DOHH2 (cell line): Measurements from ENCODE around the gene C4orf36.

ENCODE experiments used
- H3F3A ChIP-seq: fragments of 200-600 bp; sonication (generic), shearing (Covaris generic); 2 replicates; pipeline ENCODE4 v1.6.0; 2016; ENCODE audit warnings: antibody characterized with exemption, mild to moderate bottlenecking; ENCODE audit not compliant: control insufficient read depth, insufficient read depth
- H3K27ac ChIP-seq: fragments of 200-600 bp; sonication (generic); 2 replicates; pipeline ENCODE4 v1.5.1; 2014; ENCODE audit warnings: low read depth, mild to moderate bottlenecking, low read length, moderate library complexity
- H3K27me3 ChIP-seq: fragments of 200-600 bp; sonication (generic); 2 replicates; pipeline ENCODE4 v1.6.1; 2014; ENCODE audit warnings: mild to moderate bottlenecking, low read length, mixed read lengths; ENCODE audit not compliant: control insufficient read depth
- H3K36me3 ChIP-seq: fragments of 200-600 bp; sonication (generic); 2 replicates; pipeline ENCODE4 v1.6.1; 2014; ENCODE audit warnings: mild to moderate bottlenecking, low read length, moderate library complexity, mixed read lengths; ENCODE audit not compliant: control insufficient read depth
- H3K4me1 ChIP-seq: fragments of 200-600 bp; sonication (generic); 2 replicates; pipeline ENCODE4 v1.6.1; 2014; ENCODE audit warnings: mild to moderate bottlenecking, low read length, mixed read lengths; ENCODE audit not compliant: control insufficient read depth
- H3K4me2 ChIP-seq: fragments of 200-600 bp; sonication (generic); 2 replicates; pipeline ENCODE4 v1.6.0; 2014; ENCODE audit warnings: mild to moderate bottlenecking, low read length, moderate library complexity
- H3K4me3 ChIP-seq: fragments of 200-600 bp; sonication (generic); 2 replicates; pipeline ENCODE4 v1.5.1; 2014; ENCODE audit warnings: mild to moderate bottlenecking, low read length, mixed read lengths
- H3K79me2 ChIP-seq: fragments of 200-600 bp; sonication (generic); 2 replicates; pipeline ENCODE4 v1.6.1; 2014; ENCODE audit warnings: mild to moderate bottlenecking, low read length, mixed read lengths; ENCODE audit not compliant: control insufficient read depth
- H3K9me2 ChIP-seq: fragments of 200-600 bp; sonication (generic); replicated peaks from 2 replicates; pipeline ENCODE4 v1.6.1; 2014; ENCODE audit warnings: mild to moderate bottlenecking, low read length, mixed read lengths; ENCODE audit not compliant: control insufficient read depth
- H3K9me3 ChIP-seq: fragments of 200-600 bp; sonication (generic); 2 replicates; pipeline ENCODE4 v1.6.1; 2014; ENCODE audit warnings: antibody characterized with exemption, low read length, mixed read lengths; ENCODE audit not compliant: control insufficient read depth, insufficient read depth
- H4K20me1 ChIP-seq: fragments of 200-600 bp; sonication (generic); 2 replicates; pipeline ENCODE4 v1.6.0; 2014; ENCODE audit warnings: low read depth, mild to moderate bottlenecking, antibody characterized with exemption, low read length, moderate library complexity; ENCODE audit not compliant: control insufficient read depth, insufficient read depth
- CTCF ChIP-seq: fragments of 200-600 bp; sonication (generic); IDR thresholded peaks from one replicate; pipeline ENCODE4 v1.5.1; 2014; ENCODE audit warnings: antibody characterized with exemption, mild to moderate bottlenecking, low read depth, low read length; ENCODE audit not compliant: poor library complexity, severe bottlenecking
- EZH2phosphoT487 ChIP-seq: fragments of 200-600 bp; sonication (generic); IDR thresholded peaks from 2 replicates; pipeline ENCODE4 v1.6.1; 2017; ENCODE audit warnings: borderline replicate concordance, mild to moderate bottlenecking, antibody characterized with exemption, low read length, moderate library complexity, mixed read lengths

C4orf36 gene

DNA sequence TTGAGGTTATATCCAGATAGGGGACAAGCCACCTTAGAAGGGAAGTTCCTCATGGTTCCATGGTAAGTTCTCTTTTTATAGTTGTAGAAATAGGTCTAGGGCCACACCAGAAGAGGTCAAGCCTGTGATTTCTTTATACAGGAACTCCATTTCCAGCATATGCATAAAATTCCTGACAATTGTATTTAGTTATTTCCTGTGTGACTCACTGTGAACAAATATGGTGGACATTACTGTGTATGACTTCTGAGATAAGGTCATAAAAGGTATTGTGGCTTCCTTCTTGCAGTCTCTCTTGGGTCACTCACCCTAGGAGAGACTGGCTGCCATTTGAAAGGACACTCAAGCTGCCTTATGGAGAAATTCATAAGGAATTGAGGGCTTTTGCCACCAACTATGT is 2.2 kb upstream of the C4orf36 start:
- H3K36me3 ChIP-seq: no peaks in the 10 kb centered on the region
- no peaks in the 10 kb centered on the region for H3K79me2 ChIP-seq
- no peaks in the 10 kb centered on the region for H3K9me2 ChIP-seq
- peaks cover 17% of the 10 kb centered on the region for H3K27me3 ChIP-seq
- H3K9me3 ChIP-seq: no peaks in the 10 kb centered on the region
- H3K4me3 ChIP-seq: no peak overlapping the region
- no peak for TF ChIP-seq CTCF
- no peak for TF ChIP-seq EZH2phosphoT487
- H3F3A ChIP-seq: no peaks in the 10 kb centered on the region
- H3K4me2 ChIP-seq: no peak overlapping the region
- H4K20me1 ChIP-seq: no peaks in the 10 kb centered on the region
- H3K27ac ChIP-seq: no peak overlapping the region
- no peaks in the 10 kb centered on the region for H3K4me1 ChIP-seq

GRCh38 chr4:86893136-86893535 is 914 bp upstream of the C4orf36 start:
- Histone ChIP-seq H3K4me3 (no peak overlapping the region), H3F3A (no peaks in the 10 kb centered on the region), H3K79me2 (no peaks in the 10 kb centered on the region), H3K36me3 (no peaks in the 10 kb centered on the region), H3K27me3 (peaks cover 17% of the 10 kb centered on the region), H3K9me3 (no peaks in the 10 kb centered on the region), H3K9me2 (no peaks in the 10 kb centered on the region), H4K20me1 (no peaks in the 10 kb centered on the region), H3K27ac (no peak overlapping the region), H3K4me1 (no peaks in the 10 kb centered on the region), H3K4me2 (no peak overlapping the region)
- TF ChIP-seq EZH2phosphoT487 (no peak), CTCF (no peak)

GRCh38 chr4:86892636-86892960 is 376 bp upstream of the C4orf36 start:
- H3K27me3 ChIP-seq: peaks cover 16% of the 10 kb centered on the region
- no peak for TF ChIP-seq EZH2phosphoT487
- no peak for TF ChIP-seq CTCF
- H3K79me2 ChIP-seq: no peaks in the 10 kb centered on the region
- no peaks in the 10 kb centered on the region for H3K9me2 ChIP-seq
- H3K9me3 ChIP-seq: no peaks in the 10 kb centered on the region
- H3K36me3 ChIP-seq: no peaks in the 10 kb centered on the region
- H3K4me1 ChIP-seq: no peaks in the 10 kb centered on the region
- no peak overlapping the region for H3K4me2 ChIP-seq
- no peaks in the 10 kb centered on the region for H3F3A ChIP-seq
- no peaks in the 10 kb centered on the region for H4K20me1 ChIP-seq
- no peak overlapping the region for H3K27ac ChIP-seq
- H3K4me3 ChIP-seq: no peak overlapping the region

DNA sequence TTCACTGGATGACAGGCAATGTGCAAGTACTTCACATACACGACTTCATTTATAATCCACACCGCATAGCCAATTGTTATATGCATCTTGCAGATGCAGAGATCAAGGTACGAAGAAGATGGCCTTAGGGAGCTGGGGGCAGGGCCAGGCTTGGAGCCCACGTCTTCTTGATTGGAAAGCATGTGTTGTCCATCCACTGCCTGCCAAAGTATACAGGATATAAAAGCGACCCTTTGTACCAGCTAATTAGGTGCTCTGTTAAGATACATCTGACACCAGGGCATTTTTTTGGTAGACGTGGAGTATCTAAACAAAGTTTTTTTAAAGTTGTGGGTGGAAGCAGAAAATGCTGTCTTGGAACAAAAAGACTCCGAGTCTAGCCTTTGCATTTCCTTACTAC is 1.4 kb downstream of the C4orf36 start:
- Histone ChIP-seq H3K9me3 (no peaks in the 10 kb centered on the region), H3K4me1 (no peaks in the 10 kb centered on the region), H3K79me2 (no peaks in the 10 kb centered on the region), H3K4me2 (no peak overlapping the region), H3K27ac (no peak overlapping the region), H3K4me3 (no peak overlapping the region), H3K27me3 (peaks cover 10% of the 10 kb centered on the region), H3F3A (no peaks in the 10 kb centered on the region), H3K9me2 (no peaks in the 10 kb centered on the region), H4K20me1 (no peaks in the 10 kb centered on the region), H3K36me3 (no peaks in the 10 kb centered on the region)
- TF ChIP-seq EZH2phosphoT487 (no peak), CTCF (no peak)
